HT1080 (cell line): ENCODE measurements around the gene ARRB1. TPM values are rescaled to one million over a fixed set of nuclear protein-coding genes. Genes with fewer than 3 reads are reported as not detected.

Experiments
- DNase-seq: peaks from one replicate; pipeline ENCODE4 v3.0.0-alpha.2; 2015; ENCODE audit warnings: low read depth
- small RNA-seq: library from RNA; depleted of rRNA; stranded (forward); fragments of <200 nt; gene quantifications from one replicate; pipeline ENCODE3, GENCODE V24; 2014
- total RNA-seq: library from RNA; depleted of rRNA; stranded (reverse); fragments of >200 nt; shearing (Covaris generic); gene quantifications from 2 replicates; pipeline ENCODE4 v1.2.3, GENCODE V29; 2014; rRNA removed

ARRB1 gene
- total RNA-seq, 1 experiment from 2014 or later: 10.6 TPM

GRCh38 chr11:75237050-75237449 lies 114.4 kb downstream of the ARRB1 start:
- DNase-seq: no peak

GRCh38 chr11:75236062-75236461 lies 115.4 kb downstream of the ARRB1 start:
- DNase-seq: no peak

DNA sequence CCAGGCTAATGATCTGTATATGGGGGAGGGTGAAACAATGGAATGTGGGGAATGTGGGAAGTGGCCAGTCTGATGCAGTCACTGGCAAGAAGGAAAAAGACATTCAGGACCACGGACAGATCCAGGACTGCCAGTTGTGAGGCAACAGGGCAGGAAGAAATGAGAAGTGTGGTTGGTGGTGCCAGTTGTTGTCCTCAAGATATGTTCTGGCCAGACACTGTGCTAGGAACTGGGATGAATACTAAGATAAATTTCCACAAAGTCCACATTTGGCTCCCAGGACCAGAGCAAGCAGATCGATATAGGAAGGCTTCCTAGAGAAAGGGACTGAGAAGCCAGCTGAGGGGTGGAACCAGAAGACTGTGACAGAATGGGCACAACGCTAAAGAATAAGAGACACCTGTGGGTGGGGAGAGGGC lies 117.7 kb downstream of the ARRB1 start:
- DNase-seq: peak; percentile 41

DNA sequence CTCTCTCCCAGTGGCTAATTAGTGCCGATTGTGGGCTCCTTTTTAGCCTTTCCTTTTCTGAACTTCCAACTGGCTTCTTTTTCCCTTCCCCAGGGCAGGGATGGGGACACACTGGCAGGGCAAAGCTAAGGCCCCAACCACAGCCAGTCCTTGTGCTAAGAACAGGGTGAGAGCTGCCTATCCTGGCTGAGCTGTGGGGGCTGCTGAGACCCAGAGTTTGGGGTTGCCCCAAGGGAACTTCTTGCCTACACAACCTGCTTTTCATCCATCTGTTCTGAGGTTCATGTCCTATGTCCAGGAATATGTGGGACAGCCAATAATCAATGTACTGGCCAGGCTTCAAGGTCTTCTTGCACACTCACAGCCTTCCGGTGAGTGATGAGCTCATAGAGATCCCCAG lies 120.8 kb downstream of the ARRB1 start:
- DNase-seq: no peak

GRCh38 chr11:75229466-75229865 lies 122.0 kb downstream of the ARRB1 start:
- no peak for DNase-seq

DNA sequence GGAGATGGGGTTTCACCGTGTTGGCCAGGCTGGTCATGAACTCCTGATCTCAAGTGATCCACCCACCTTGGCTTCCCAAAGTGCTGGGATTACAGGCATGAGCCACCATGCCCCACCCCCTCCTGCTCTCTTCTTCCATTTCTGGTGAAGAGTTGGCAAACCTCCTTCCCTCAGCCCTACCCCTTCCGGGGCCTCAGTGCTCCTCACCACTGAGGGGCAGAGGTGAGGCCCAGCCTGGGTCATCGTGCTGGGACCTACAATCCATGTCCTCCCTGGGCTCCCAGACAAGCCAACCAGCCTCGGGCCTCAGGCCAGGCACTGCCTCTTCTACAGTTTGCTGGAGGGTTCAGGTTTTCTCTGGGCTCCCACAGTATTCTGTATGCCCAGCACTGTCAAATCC lies 125.7 kb downstream of the ARRB1 start:
- no peak for DNase-seq

- peak; percentile 50 for DNase-seq
Observed at GRCh38 chr11:75223954-75224643, 127.4 kb downstream of the ARRB1 start.

- DNase-seq: no peak
Observed at GRCh38 chr11:75219869-75220268, 131.6 kb downstream of the ARRB1 start.

DNA sequence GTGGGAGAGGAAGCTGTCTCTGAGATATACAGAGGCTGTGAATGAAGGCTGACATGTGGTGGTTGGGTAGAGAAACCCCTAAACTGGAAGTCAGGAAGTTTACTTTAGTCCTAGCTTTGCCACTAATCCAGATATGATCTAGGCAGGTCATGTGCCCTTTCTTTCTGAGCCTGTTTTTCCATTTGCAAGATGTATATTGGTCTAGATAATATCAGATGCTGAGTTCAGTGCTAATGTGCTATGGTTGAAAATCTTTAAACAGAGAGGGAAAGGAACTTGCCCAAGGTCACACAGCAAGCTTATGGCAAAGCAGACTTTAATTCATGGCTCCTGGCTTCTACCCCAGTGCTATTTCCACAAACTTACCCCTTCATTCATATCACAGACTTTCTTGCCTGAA lies 136.6 kb downstream of the ARRB1 start:
- no peak for DNase-seq

GRCh38 chr11:75214411-75214821 lies 137.0 kb downstream of the ARRB1 start:
- DNase-seq: peak; percentile 72

Small RNA genes within 50 kb of the gene (small RNA-seq; reads per million reads assigned to genes)
- gene MIR326 (0.20 reads per million), gene SNORD15A (not detected)

Other genes starting within 250 kb of the ARRB1 start
- gene SLCO2B1, start 200.6 kb downstream of the ARRB1 start, total RNA-seq: not detected in 2 replicates
- gene TPBGL, start 110.9 kb downstream of the ARRB1 start, total RNA-seq: 0.10 and 0.33 TPM in 2 replicates
- gene RPS3, start 47.9 kb upstream of the ARRB1 start, total RNA-seq: 2,311 and 3,087 TPM in 2 replicates
- 0.07 TPM in 1 of 2 replicates, not detected in the other for gene KLHL35, start 81.5 kb upstream of the ARRB1 start, total RNA-seq
- gene GDPD5, start 174.3 kb upstream of the ARRB1 start, total RNA-seq: 47.3 and 53.2 TPM in 2 replicates
- gene SERPINH1, start 210.6 kb upstream of the ARRB1 start, total RNA-seq: 241 and 271 TPM in 2 replicates